Bladder microvascular endothelial cell (primary cell): ENCODE measurements around the gene AAGAB. TPM values are rescaled to one million over a fixed set of nuclear protein-coding genes. Genes with fewer than 3 reads are reported as not detected.

Experiments
- total RNA-seq: library from RNA; depleted of rRNA; stranded (reverse); fragments of >200 nt; gene quantifications from 2 replicates; pipeline ENCODE4 v1.2.3, GENCODE V29; 2014

AAGAB gene
- total RNA-seq = 28.2 and 57.2 TPM in 2 replicates

GRCh38 chr15:67254238-67255175, at the start of gene AAGAB, which contains the start of gene IQCH:
Gene AAGAB (minus strand): TSS chr15:67254661. CDS start chr15:67254631, 30 bp downstream.
Gene IQCH (plus strand): TSS chr15:67254786. CDS start chr15:67254897, 111 bp downstream.

Other genes starting within 250 kb of the AAGAB start
- 12.5 and 39.8 TPM in 2 replicates for gene SMAD3, start 189.1 kb downstream of the AAGAB start, total RNA-seq
- gene IQCH, start 125 bp upstream of the AAGAB start, total RNA-seq = 0.65 and 2.5 TPM in 2 replicates